Measurements from ENCODE around the gene THUMPD1. TPM values are rescaled to one million over a fixed set of nuclear protein-coding genes. Genes with fewer than 3 reads are reported as not detected.

Gene THUMPD1
- total RNA-seq, 3 donors from 2014 or later (not counting 1 experiment from before 2014, with no cell fraction given) = 86.1 to 92.2 (median 87.1) TPM

DNA sequence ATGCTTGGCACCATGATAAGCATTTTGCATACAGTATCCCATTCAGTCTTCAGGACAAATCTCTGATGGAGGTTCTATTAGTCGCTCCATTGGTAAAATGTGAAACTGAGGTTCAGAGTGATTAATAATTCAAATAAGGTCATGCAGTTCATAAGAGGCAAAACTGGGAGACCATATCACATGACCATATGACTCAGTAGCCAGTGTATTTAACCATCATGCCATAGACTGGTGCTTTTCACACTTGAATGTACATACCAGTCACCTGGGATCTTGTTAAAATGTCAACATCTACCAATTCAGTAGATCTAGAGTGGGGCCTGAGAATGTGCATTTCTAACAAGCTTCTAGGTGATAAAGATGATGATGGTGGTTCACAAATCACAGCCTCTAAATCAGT lies 26.5 kb upstream of the THUMPD1 start:
- no peaks in the 10 kb centered on the region for H3K9me3 Mint-ChIP-seq
- no peaks in the 10 kb centered on the region for H3K27me3 Mint-ChIP-seq (ENCODE audit: low read depth in 2 of 2)
- H3K4me3 Mint-ChIP-seq = no peak overlapping the region
- no peaks in the 10 kb centered on the region for H3K36me3 Mint-ChIP-seq
- ATAC-seq (no peak), DNase-seq (no peak)
- WGBS (ENCODE audit: insufficient coverage) = 89% methylated on average over 1 of the region's 1 CpG
- peaks cover 6 to 11% of the 10 kb centered on the region in 2 donors for H3K4me1 Mint-ChIP-seq
- H3K27ac ChIP-seq (ENCODE audit: low read length) = no peak overlapping the region
- no peaks in the 10 kb centered on the region for H3K36me3 ChIP-seq (ENCODE audit: control insufficient read depth, insufficient read depth, low read length)
- H3K4me3 ChIP-seq (ENCODE audit: low read length) = no peak overlapping the region
- TF ChIP-seq CTCF (IDR thresholded peaks at IDR 0.05) = no peak
- intact Hi-C loops (cut with micrococcal nuclease) = no loop called here
- H3K4me1 ChIP-seq (ENCODE audit: control insufficient read depth, insufficient read depth, low read length) = peaks cover 3% of the 10 kb centered on the region
- no peak overlapping the region for H3K27ac Mint-ChIP-seq
- H3K9me3 ChIP-seq (ENCODE audit: control insufficient read depth, insufficient read depth, low read length) = no peaks in the 10 kb centered on the region
- no peaks in the 10 kb centered on the region for H3K27me3 ChIP-seq (ENCODE audit: control insufficient read depth, insufficient read depth, low read length)

- H3K27ac Mint-ChIP-seq = no peak overlapping the region
- Histone ChIP-seq H3K27ac (ENCODE audit: low read length) (no peak overlapping the region), H3K4me3 (ENCODE audit: low read length) (no peak overlapping the region), H3K36me3 (ENCODE audit: control insufficient read depth, insufficient read depth, low read length) (no peaks in the 10 kb centered on the region), H3K4me1 (ENCODE audit: control insufficient read depth, insufficient read depth, low read length) (peaks cover 4% of the 10 kb centered on the region), H3K9me3 (ENCODE audit: control insufficient read depth, insufficient read depth, low read length) (no peaks in the 10 kb centered on the region), H3K27me3 (ENCODE audit: control insufficient read depth, insufficient read depth, low read length) (no peaks in the 10 kb centered on the region)
- ATAC-seq (no peak), DNase-seq (no peak)
- intact Hi-C loops (cut with micrococcal nuclease) = no loop called here
- H3K4me1 Mint-ChIP-seq = peaks cover 8 to 17% of the 10 kb centered on the region in 2 donors
- H3K9me3 Mint-ChIP-seq = no peaks in the 10 kb centered on the region
- TF ChIP-seq CTCF (IDR thresholded peaks at IDR 0.05) = no peak
- no peaks in the 10 kb centered on the region for H3K36me3 Mint-ChIP-seq
- no peaks in the 10 kb centered on the region for H3K27me3 Mint-ChIP-seq (ENCODE audit: low read depth in 2 of 2)
- no peak overlapping the region for H3K4me3 Mint-ChIP-seq
These were observed 26.0 kb upstream of the THUMPD1 start for GRCh38 chr16:20767577-20767976.

DNA sequence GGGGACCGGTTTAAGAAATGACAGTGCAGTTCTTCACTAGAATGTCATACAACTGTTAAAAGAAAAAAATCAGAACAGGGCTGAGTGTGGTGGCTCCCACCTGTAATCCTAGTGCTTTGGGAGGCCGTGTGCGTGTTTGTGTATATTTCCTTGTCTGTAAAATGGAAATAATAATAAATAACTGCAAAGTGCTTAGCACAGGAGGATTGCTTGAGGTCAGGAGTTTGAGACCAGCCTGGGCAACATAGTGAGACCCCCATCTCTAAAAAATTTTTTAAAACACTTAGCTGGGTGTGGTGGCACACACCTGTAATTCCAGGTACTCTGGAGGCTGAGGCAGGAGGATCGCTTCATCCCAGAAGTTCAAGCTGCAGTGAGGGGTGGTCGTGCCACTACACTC lies 24.7 kb upstream of the THUMPD1 start:
- no peak overlapping the region for H3K4me3 Mint-ChIP-seq

More for the DNA sequence above, 24.7 kb upstream of the THUMPD1 start:
- Histone ChIP-seq H3K4me1 (ENCODE audit: control insufficient read depth, insufficient read depth, low read length) (peaks cover 4% of the 10 kb centered on the region), H3K36me3 (ENCODE audit: control insufficient read depth, insufficient read depth, low read length) (no peaks in the 10 kb centered on the region), H3K9me3 (ENCODE audit: control insufficient read depth, insufficient read depth, low read length) (no peaks in the 10 kb centered on the region), H3K4me3 (ENCODE audit: low read length) (no peak overlapping the region), H3K27ac (ENCODE audit: low read length) (no peak overlapping the region), H3K27me3 (ENCODE audit: control insufficient read depth, insufficient read depth, low read length) (no peaks in the 10 kb centered on the region)
- 91% methylated on average over 5 of the region's 5 CpGs for WGBS (ENCODE audit: insufficient coverage)
- H3K9me3 Mint-ChIP-seq = no peaks in the 10 kb centered on the region
- intact Hi-C loops (cut with micrococcal nuclease) = no loop called here
- peaks cover 15 to 24% of the 10 kb centered on the region in 2 donors for H3K4me1 Mint-ChIP-seq
- H3K27ac Mint-ChIP-seq = no peak overlapping the region
- DNase-seq (no peak), ATAC-seq (no peak)
- H3K27me3 Mint-ChIP-seq (ENCODE audit: low read depth in 2 of 2) = no peaks in the 10 kb centered on the region
- TF ChIP-seq CTCF (IDR thresholded peaks at IDR 0.05) = no peak
- H3K36me3 Mint-ChIP-seq = no peaks in the 10 kb centered on the region

All from natural killer cell (primary cell).